NCI-H2196 treated with DMSO at 0.1 percent for 48 hours (cell line): ENCODE results near the gene CHRNB4.

Source experiments
- DNase-seq: peaks from one replicate; lab custom pipeline; 2025; ENCODE audit not compliant: unreplicated experiment; lab: John Stamatoyannopoulos, UW

CHRNB4 gene

GRCh38 chr15:78634210-78635145 lies 6.5 kb downstream of the CHRNB4 start:
- no peak for DNase-seq

GRCh38 chr15:78633348-78633747 lies 7.7 kb downstream of the CHRNB4 start:
- DNase-seq: no peak

- DNase-seq: no peak
Measured at GRCh38 chr15:78630886-78631633, 9.9 kb downstream of the CHRNB4 start.

- no peak for DNase-seq
Measured at GRCh38 chr15:78629716-78630065, 11.3 kb downstream of the CHRNB4 start.

- DNase-seq: no peak
Measured at GRCh38 chr15:78629031-78629715, 11.8 kb downstream of the CHRNB4 start.

GRCh38 chr15:78628227-78628626 lies 12.8 kb downstream of the CHRNB4 start:
- DNase-seq: no peak

- DNase-seq: no peak
Measured at GRCh38 chr15:78627348-78627747, 13.7 kb downstream of the CHRNB4 start.

GRCh38 chr15:78626381-78626995 lies 14.5 kb downstream of the CHRNB4 start:
- DNase-seq: no peak

- DNase-seq: peak; percentile 34
Measured at GRCh38 chr15:78625606-78626280, 15.3 kb downstream of the CHRNB4 start.

GRCh38 chr15:78624651-78625590 lies 16.1 kb downstream of the CHRNB4 start:
- no peak for DNase-seq

GRCh38 chr15:78623786-78624497 lies 17.1 kb downstream of the CHRNB4 start:
- no peak for DNase-seq

- DNase-seq: no peak
Measured at GRCh38 chr15:78621810-78622402, 19.1 kb downstream of the CHRNB4 start.

GRCh38 chr15:78620527-78621421 lies 20.2 kb downstream of the CHRNB4 start, which contains the start of gene CHRNA3:
CHRNA3 (minus strand) TSS chr15:78620996; CDS start chr15:78620794, 202 bp downstream.
- no peak for DNase-seq

GRCh38 chr15:78620021-78620526 lies 20.9 kb downstream of the CHRNB4 start:
- DNase-seq: no peak

GRCh38 chr15:78619022-78619950 lies 21.7 kb downstream of the CHRNB4 start:
- no peak for DNase-seq

GRCh38 chr15:78618490-78618934 lies 22.5 kb downstream of the CHRNB4 start:
- DNase-seq: peak; percentile 45
